ENCODE measurements around the gene RNF146.
"Not testable (repeated sequence)": the region's sequence is repeated elsewhere in the genome, so short reads cannot be mapped to it uniquely, and the experiment has no call there.

The RNF146 gene

DNA sequence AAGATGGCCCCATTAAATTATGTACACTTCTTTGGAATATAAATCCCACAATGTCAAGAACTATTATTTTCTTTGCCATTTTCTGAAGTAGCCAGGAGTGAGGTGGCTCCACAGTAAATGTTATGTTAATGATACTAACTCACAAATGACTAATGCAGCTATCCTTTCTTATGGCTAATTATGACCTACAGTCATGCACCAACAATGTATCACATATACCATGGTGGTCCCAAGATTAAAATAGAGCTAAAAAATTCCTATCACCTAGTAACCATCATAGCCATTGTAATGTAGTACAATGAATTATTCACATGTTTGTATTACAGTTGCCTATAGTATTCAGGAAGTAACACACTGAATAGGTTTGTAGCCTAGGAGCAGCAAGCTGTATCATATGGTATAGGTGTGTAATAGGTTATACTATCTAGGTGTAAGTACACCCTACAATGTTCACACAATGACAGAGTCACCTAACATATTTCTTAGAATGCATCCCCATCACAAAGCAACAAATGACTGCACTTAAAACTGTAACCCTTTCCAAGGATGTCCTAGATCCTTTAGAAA, 61.5 kb downstream of the RNF146 start:
- H3K4me2 ChIP-seq (ENCODE audit: insufficient read depth, low read length), result no peak overlapping the region
- peaks cover 14% of the 10 kb centered on the region; the same call in 1 of the 2 replicates for H4K20me1 ChIP-seq (ENCODE audit: insufficient read depth, low read length)
- peaks cover 59% of the 10 kb centered on the region for H3K36me3 ChIP-seq (ENCODE audit: insufficient read depth, low read length)
- no peak overlapping the region for H2AFZ ChIP-seq (ENCODE audit: low read depth, low read length)
- TF ChIP-seq CTCF (IDR thresholded peaks at IDR 0.05; ENCODE audit: borderline replicate concordance, extremely low read depth, low read length, poor library complexity, severe bottlenecking), result no peak
- TF ChIP-seq EZH2 (IDR thresholded peaks at IDR 0.05; ENCODE audit: borderline replicate concordance, low read depth, low read length, severe bottlenecking), result no peak
- H3K9ac ChIP-seq (ENCODE audit: low read depth, low read length), result no peak overlapping the region
- H3K27me3 ChIP-seq (ENCODE audit: insufficient read depth, low read length, poor library complexity), result no peaks in the 10 kb centered on the region
- DNase-seq, result no peak
- no peaks in the 10 kb centered on the region for H3K9me3 ChIP-seq (ENCODE audit: insufficient read depth, low read length, severe bottlenecking)
- no peaks in the 10 kb centered on the region for H3K4me1 ChIP-seq (ENCODE audit: insufficient read depth, low read length)
- no peak overlapping the region for H3K27ac ChIP-seq (ENCODE audit: low read length)
- no peak overlapping the region for H3K4me3 ChIP-seq (ENCODE audit: low read depth in 1 of 2, low read length in 2 of 2)
- peaks cover 23% of the 10 kb centered on the region; the same call in 1 of the 2 replicates for H3K79me2 ChIP-seq (ENCODE audit: insufficient read depth, low read length)
- ATAC-seq (ENCODE audit: insufficient read depth, low read depth), result no peak

GRCh38 chr6:127331256-127331655, 64.6 kb downstream of the RNF146 start:
- not testable (repeated sequence) for ATAC-seq (ENCODE audit: insufficient read depth, low read depth); H3K27me3 ChIP-seq (ENCODE audit: insufficient read depth, low read length, poor library complexity); H2AFZ ChIP-seq (ENCODE audit: low read depth, low read length); H3K4me2 ChIP-seq (ENCODE audit: insufficient read depth, low read length); DNase-seq; H3K4me3 ChIP-seq (ENCODE audit: low read depth in 1 of 2, low read length in 2 of 2); H3K27ac ChIP-seq (ENCODE audit: low read length); H3K9ac ChIP-seq (ENCODE audit: low read depth, low read length); H3K4me1 ChIP-seq (ENCODE audit: insufficient read depth, low read length); H3K9me3 ChIP-seq (ENCODE audit: insufficient read depth, low read length, severe bottlenecking)
- Histone ChIP-seq H4K20me1 (ENCODE audit: insufficient read depth, low read length) (peaks cover 22% of the 10 kb centered on the region; the same call in 1 of the 2 replicates), H3K36me3 (ENCODE audit: insufficient read depth, low read length) (peaks cover 32% of the 10 kb centered on the region), H3K79me2 (ENCODE audit: insufficient read depth, low read length) (peaks cover 55% of the 10 kb centered on the region)

- DNase-seq, result no peak
- TF ChIP-seq EZH2 (IDR thresholded peaks at IDR 0.05; ENCODE audit: borderline replicate concordance, low read depth, low read length, severe bottlenecking), result no peak
- no peak overlapping the region for H2AFZ ChIP-seq (ENCODE audit: low read depth, low read length)
- no peaks in the 10 kb centered on the region for H3K4me1 ChIP-seq (ENCODE audit: insufficient read depth, low read length)
- H3K4me3 ChIP-seq (ENCODE audit: low read depth in 1 of 2, low read length in 2 of 2), result no peak overlapping the region
- H3K36me3 ChIP-seq (ENCODE audit: insufficient read depth, low read length), result peaks cover 20% of the 10 kb centered on the region
- no peak overlapping the region for H3K4me2 ChIP-seq (ENCODE audit: insufficient read depth, low read length)
- H3K79me2 ChIP-seq (ENCODE audit: insufficient read depth, low read length), result peaks cover 67% of the 10 kb centered on the region
- H3K27ac ChIP-seq (ENCODE audit: low read length), result no peak overlapping the region
- H3K27me3 ChIP-seq (ENCODE audit: insufficient read depth, low read length, poor library complexity), result no peaks in the 10 kb centered on the region
- no peak for ATAC-seq (ENCODE audit: insufficient read depth, low read depth)
- H3K9ac ChIP-seq (ENCODE audit: low read depth, low read length), result no peak overlapping the region
- no peaks in the 10 kb centered on the region for H3K9me3 ChIP-seq (ENCODE audit: insufficient read depth, low read length, severe bottlenecking)
- peaks cover 20% of the 10 kb centered on the region; the same call in 1 of the 2 replicates for H4K20me1 ChIP-seq (ENCODE audit: insufficient read depth, low read length)
Observed at GRCh38 chr6:127332383-127332961, 65.8 kb downstream of the RNF146 start.

Measured in DND-41 (cell line).